Cardiac fibroblast (primary cell): Measurements from ENCODE around the gene FOXL2NB.

ENCODE experiments used
- DNase-seq, 2 donors: peaks; one replicate each; pipeline versions ENCODE4 v3.0.0 to v3.0.0-alpha.2; 2010; ENCODE audit warnings: low read depth in 2 of 2
- H3K4me3 ChIP-seq, 2 donors: replicated peaks in 1 of 2; 1 replicate in 1 of 2; 2 replicates in 1 of 2; pipeline ENCODE4 v1.5.1; 2011; ENCODE audit warnings: low read depth in 2 of 2, low read length in 2 of 2, mild to moderate bottlenecking in 2 of 2, moderate library complexity in 1 of 2
- CTCF ChIP-seq: IDR thresholded peaks from one replicate; pipeline ENCODE4 v1.5.1; 2011; ENCODE audit warnings: low read depth, mild to moderate bottlenecking, low read length, inconsistent platforms

Gene FOXL2NB

GRCh38 chr3:138946663-138947494, at the start of gene FOXL2NB, which contains the start of gene FOXL2:
FOXL2NB (plus strand) TSS chr3:138947217; CDS start chr3:138947365, 148 bp downstream.
FOXL2 (minus strand) TSS chr3:138947137; CDS start chr3:138946722, 415 bp downstream.
- peak within 1 kb of the TSS; percentile 42 to 48 for H3K4me3 ChIP-seq
- peak; percentile 44 to 62 for DNase-seq
- TF ChIP-seq CTCF: no peak

- H3K4me3 ChIP-seq: no peak overlapping the region
- TF ChIP-seq CTCF: no peak
- DNase-seq: peak; percentile 18 to 90
Observed at GRCh38 chr3:138898301-138898700, 48.7 kb upstream of the FOXL2NB start.

GRCh38 chr3:138898708-138899107, 48.3 kb upstream of the FOXL2NB start:
- TF ChIP-seq CTCF: no peak
- no peak overlapping the region for H3K4me3 ChIP-seq
- no peak for DNase-seq

- TF ChIP-seq CTCF: no peak
- no peak overlapping the region for H3K4me3 ChIP-seq
- no peak for DNase-seq
Observed at GRCh38 chr3:138899351-138899991, 47.5 kb upstream of the FOXL2NB start.

- no peak for DNase-seq
- TF ChIP-seq CTCF: no peak
- no peak overlapping the region for H3K4me3 ChIP-seq
Observed at GRCh38 chr3:138901567-138901966, 45.5 kb upstream of the FOXL2NB start.

GRCh38 chr3:138902171-138902570, 44.8 kb upstream of the FOXL2NB start:
- no peak for DNase-seq
- H3K4me3 ChIP-seq: no peak overlapping the region
- TF ChIP-seq CTCF: no peak
